GM13977 (cell line): ENCODE measurements around the gene RNF223.

ENCODE experiments used
- DNase-seq: peaks from one replicate; pipeline ENCODE4 v3.0.0; 2012; ENCODE audit warnings: low spot score
- CTCF ChIP-seq: IDR thresholded peaks from 2 replicates; pipeline ENCODE4 v1.5.1; 2012; ENCODE audit warnings: mild to moderate bottlenecking, control low read depth; ENCODE audit not compliant: insufficient read depth; ENCODE audit errors: extremely low read depth, missing control alignments
- in situ Hi-C: fragments of 300-500 bp; cut with MboI; formaldehyde crosslinking; loops from one replicate; pipeline ENCODE4 v1.12.0; 2022; ENCODE audit warnings: low sequenced_read_pairs, low pct_unique_long_range_greater_than_20kb, mixed read lengths, inconsistent platforms; ENCODE audit not compliant: unreplicated experiment

Gene RNF223

GRCh38 chr1:1046767-1047166 lies 27.3 kb downstream of the RNF223 start:
- no peak for TF ChIP-seq CTCF
- in situ Hi-C loops = no loop called here
- DNase-seq = no peak

DNA sequence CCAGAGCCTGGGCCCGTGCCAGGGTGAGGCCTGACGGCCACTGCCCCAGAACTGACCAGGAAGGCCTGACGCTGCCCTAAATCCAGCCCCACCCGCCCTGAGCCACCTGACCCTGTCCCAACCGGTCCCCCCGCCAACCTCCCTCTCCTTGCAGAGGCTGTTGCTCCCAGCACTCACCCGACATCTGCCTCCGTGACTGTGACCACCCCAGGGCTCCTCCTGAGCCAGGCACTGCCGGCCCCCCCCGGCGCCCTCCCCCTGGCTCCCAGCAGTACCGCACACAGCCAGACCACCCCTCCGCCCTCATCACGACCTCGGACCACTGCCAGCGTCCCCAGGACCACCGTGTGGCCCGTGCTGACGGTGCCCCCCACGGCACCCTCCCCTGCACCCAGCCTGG lies 27.9 kb downstream of the RNF223 start:
- DNase-seq = no peak
- no peak for TF ChIP-seq CTCF
- in situ Hi-C loops = no loop called here

DNA sequence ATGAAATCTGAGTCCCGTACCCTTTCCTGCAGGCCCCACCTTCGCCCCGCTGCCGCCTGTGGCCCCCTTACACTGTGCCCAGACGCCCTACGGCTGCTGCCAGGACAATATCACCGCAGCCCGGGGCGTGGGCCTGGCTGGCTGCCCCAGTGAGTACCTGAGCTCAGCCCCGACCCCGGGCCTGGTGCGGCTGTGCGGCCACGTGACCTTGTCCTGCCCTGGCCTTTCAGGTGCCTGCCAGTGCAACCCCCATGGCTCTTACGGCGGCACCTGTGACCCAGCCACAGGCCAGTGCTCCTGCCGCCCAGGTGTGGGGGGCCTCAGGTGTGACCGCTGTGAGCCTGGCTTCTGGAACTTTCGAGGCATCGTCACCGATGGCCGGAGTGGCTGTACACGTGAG lies 29.0 kb downstream of the RNF223 start:
- no peak for DNase-seq
- in situ Hi-C loops = no loop called here
- TF ChIP-seq CTCF = no peak

GRCh38 chr1:1044455-1045078 lies 29.5 kb downstream of the RNF223 start:
- in situ Hi-C loops = no loop called here
- DNase-seq = no peak
- no peak for TF ChIP-seq CTCF

- TF ChIP-seq CTCF = no peak
- DNase-seq = no peak
- in situ Hi-C loops = no loop called here
These were observed 30.2 kb downstream of the RNF223 start for GRCh38 chr1:1043921-1044320.

DNA sequence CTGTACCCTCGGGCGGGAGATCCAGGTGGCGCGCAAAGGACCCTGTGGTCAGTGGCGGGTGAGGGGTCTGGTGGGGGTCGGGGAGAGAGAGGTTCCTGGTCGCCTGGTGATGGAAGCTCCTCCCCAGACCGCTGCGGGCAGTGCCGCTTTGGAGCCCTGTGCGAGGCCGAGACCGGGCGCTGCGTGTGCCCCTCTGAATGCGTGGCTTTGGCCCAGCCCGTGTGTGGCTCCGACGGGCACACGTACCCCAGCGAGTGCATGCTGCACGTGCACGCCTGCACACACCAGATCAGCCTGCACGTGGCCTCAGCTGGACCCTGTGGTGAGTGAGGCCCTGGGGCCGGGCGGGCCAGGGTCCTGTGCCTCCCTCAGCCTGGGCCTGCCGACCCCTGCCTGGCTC lies 30.7 kb downstream of the RNF223 start:
- no peak for TF ChIP-seq CTCF
- no peak for DNase-seq
- in situ Hi-C loops = no loop called here

DNA sequence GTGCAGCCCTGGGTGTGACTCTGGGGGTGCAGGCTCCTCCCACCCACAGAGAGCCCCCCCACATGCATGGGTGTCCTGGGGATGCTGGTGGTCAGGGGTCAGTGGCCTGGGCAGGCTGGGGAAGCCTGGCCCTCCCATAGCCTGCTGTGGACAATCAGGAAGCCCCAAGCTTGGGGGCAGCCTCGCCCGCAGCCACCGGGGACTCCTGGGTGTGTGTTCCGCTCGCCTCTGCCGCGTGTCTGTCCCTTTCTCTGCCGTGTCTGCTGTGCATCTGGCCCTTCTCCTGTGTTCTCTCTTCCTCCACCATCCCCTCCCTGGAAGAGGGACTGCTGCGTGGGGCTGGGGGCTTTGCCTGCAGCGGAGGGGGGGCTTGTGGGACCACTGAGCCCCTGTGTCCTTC lies 31.3 kb downstream of the RNF223 start:
- in situ Hi-C loops = no loop called here
- TF ChIP-seq CTCF = no peak
- no peak for DNase-seq
